Right lobe of liver (tissue), 6 donors: Measurements from ENCODE around the gene COL4A5. TPM values are rescaled to one million over a fixed set of nuclear protein-coding genes. Genes with fewer than 3 reads are reported as not detected.

Experiments used
- ATAC-seq, 4 donors: fragments of 200-7000 bp; cut with Tn5 transposase; one replicate each; pipeline ENCODE4 v1.9.1; 2020; ENCODE audit warnings: mild to moderate bottlenecking in 4 of 4, moderate library complexity in 4 of 4
- DNase-seq, 3 donors: peaks; one replicate each; pipeline ENCODE4 v3.0.0-alpha.2; 2020
- H3K27ac ChIP-seq, 3 donors: fragments of 200-600 bp; one replicate each; pipeline ENCODE4 v1.8.0; 2022
- H3K27me3 ChIP-seq, 2 donors: fragments of 200-600 bp; one replicate each; pipeline ENCODE4 v1.8.0; 2022
- H3K36me3 ChIP-seq, 4 donors: fragments of 200-600 bp; sonication (generic) in 1 of 4; one replicate each; pipeline versions ENCODE4 v1.5.1 to v1.8.0; 2017 to 2022; ENCODE audit warnings: control low read depth in 1 of 4
- H3K4me1 ChIP-seq, 4 donors: fragments of 200-600 bp; sonication (generic) in 1 of 4; one replicate each; pipeline versions ENCODE4 v1.5.1 to v1.8.0; 2017 to 2022; ENCODE audit warnings: control low read depth in 1 of 4
- H3K4me3 ChIP-seq, 3 donors: fragments of 200-600 bp; one replicate each; pipeline ENCODE4 v1.8.0; 2022
- H3K9me3 ChIP-seq, 4 donors: fragments of 200-600 bp; sonication (generic) in 1 of 4; one replicate each; pipeline versions ENCODE4 v1.5.1 to v1.8.0; 2017 to 2022; ENCODE audit warnings: control low read depth in 1 of 4
- POLR2A ChIP-seq: fragments of 450-650 bp; IDR thresholded peaks from one replicate; pipeline ENCODE4 v1.6.1; 2017; ENCODE audit warnings: antibody characterized with exemption, mild to moderate bottlenecking
- WGBS: methylation state at CpG from one replicate; pipeline ENCODE4 v1.1.6; 2018; ENCODE audit warnings: low coverage, low lambda C conversion rate; ENCODE audit not compliant: insufficient coverage; ENCODE audit errors: missing lambda C conversion rate; 5-methylcytosine and 5-hydroxymethylcytosine counted together
- intact Hi-C, 2 donors: fragments of 100-400 bp; cut with DNase I; formaldehyde crosslinking; loops; one replicate each; pipeline versions ENCODE4 v1.11.2 to v1.14.1; 2022
- total RNA-seq, 6 experiments: library from RNA; depleted of rRNA in 2 of 6; stranded (reverse); fragments of >200 nt in 2 of 6; fragmentation: NEBNext Ultra II Directional in 3 of 6; extraction: Animal tissue kit (Norgen Biotek cat#: 25700) in 3 of 6; gene quantifications; one replicate each; pipeline versions ENCODE4 v1.1.0 to v1.2.4, GENCODE V29; 2016 to 2023
- TF ChIP-seq, protein P1 (sequence below), 4 donors: fragments of 200-600 bp in 3 of 4; fragments of 450-650 bp in 1 of 4; IDR thresholded peaks; one replicate each; pipeline versions ENCODE4 v1.5.1 to v1.8.0; 2016 to 2022; ENCODE audit warnings: antibody characterized with exemption in 4 of 4, mild to moderate bottlenecking in 2 of 4
- donor health status: DM: no; HTN: yes; CAD: no.
- donor health status: DM: no; HTN: no; CAD: no.
- donor health status: DM: no; HTN: no; CAD: no.
- donor health status: DM: no; HTN: yes; CAD: no.
- donor health status: DM: no; HTN: yes; CAD: no.

The COL4A5 gene
- total RNA-seq, 6 experiments from 2014 or later: 0.65 to 4.0 (median 1.6) TPM

GRCh38 chrX:108442901-108443464 lies 3.3 kb downstream of the COL4A5 start:
- Histone ChIP-seq H3K27me3 (no peaks in the 10 kb centered on the region), H3K4me1 (no peaks in the 10 kb centered on the region), H3K9me3 (no peaks in the 10 kb centered on the region), H3K27ac (no peak overlapping the region), H3K4me3 (no peak overlapping the region), H3K36me3 (no peaks in the 10 kb centered on the region)
- 47% methylated on average over 2 of the region's 2 CpGs for WGBS
- TF ChIP-seq, protein P1, sequence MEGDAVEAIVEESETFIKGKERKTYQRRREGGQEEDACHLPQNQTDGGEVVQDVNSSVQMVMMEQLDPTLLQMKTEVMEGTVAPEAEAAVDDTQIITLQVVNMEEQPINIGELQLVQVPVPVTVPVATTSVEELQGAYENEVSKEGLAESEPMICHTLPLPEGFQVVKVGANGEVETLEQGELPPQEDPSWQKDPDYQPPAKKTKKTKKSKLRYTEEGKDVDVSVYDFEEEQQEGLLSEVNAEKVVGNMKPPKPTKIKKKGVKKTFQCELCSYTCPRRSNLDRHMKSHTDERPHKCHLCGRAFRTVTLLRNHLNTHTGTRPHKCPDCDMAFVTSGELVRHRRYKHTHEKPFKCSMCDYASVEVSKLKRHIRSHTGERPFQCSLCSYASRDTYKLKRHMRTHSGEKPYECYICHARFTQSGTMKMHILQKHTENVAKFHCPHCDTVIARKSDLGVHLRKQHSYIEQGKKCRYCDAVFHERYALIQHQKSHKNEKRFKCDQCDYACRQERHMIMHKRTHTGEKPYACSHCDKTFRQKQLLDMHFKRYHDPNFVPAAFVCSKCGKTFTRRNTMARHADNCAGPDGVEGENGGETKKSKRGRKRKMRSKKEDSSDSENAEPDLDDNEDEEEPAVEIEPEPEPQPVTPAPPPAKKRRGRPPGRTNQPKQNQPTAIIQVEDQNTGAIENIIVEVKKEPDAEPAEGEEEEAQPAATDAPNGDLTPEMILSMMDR (IDR thresholded peaks at IDR 0.05): no peak
- TF ChIP-seq POLR2A: no peak
- intact Hi-C loops: no loop called here
- DNase-seq (no peak), ATAC-seq (no peak)

DNA sequence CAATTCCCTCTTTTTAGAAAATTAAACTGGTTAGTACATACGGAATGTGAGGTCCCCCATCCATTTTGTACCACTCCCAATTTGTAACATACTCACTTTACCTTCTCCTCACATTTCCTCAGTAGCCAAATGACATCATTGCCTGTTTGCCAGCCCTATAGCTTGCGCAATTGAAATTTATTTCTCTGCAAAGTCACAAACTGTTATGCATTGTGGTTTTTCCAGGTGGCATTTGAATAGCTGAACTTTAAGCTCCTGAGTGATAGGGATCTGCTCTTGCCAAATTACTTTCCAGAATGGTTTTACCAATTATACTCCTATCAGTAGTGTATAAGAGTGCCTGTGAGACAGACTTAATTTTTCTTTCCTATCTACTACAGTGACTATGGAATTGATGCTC lies 7.7 kb downstream of the COL4A5 start:
- Histone ChIP-seq H3K9me3 (no peaks in the 10 kb centered on the region), H3K4me3 (no peak overlapping the region), H3K4me1 (no peaks in the 10 kb centered on the region), H3K27ac (no peak overlapping the region), H3K27me3 (no peaks in the 10 kb centered on the region), H3K36me3 (no peaks in the 10 kb centered on the region)
- no peak for ATAC-seq
- 53% methylated on average over 2 of the region's 2 CpGs for WGBS
- DNase-seq: no peak
- intact Hi-C loops: no loop called here
- TF ChIP-seq, protein P1 (IDR thresholded peaks at IDR 0.05): no peak
- no peak for TF ChIP-seq POLR2A

- TF ChIP-seq, protein P1 (IDR thresholded peaks at IDR 0.05): no peak
- no peak for TF ChIP-seq POLR2A
- intact Hi-C loops: no loop called here
- no peak for DNase-seq
- Histone ChIP-seq H3K27ac (no peak overlapping the region), H3K4me3 (no peak overlapping the region), H3K9me3 (peaks cover 0 to 3% (median 0%) of the 10 kb centered on the region in 4 donors), H3K4me1 (no peaks in the 10 kb centered on the region), H3K27me3 (peaks cover 0 to 7% of the 10 kb centered on the region in 2 donors), H3K36me3 (no peaks in the 10 kb centered on the region)
- ATAC-seq: no peak
- WGBS: 42% methylated on average over 3 of the region's 3 CpGs
These were observed 14.2 kb downstream of the COL4A5 start for GRCh38 chrX:108453841-108454240.

- no peak for TF ChIP-seq POLR2A
- TF ChIP-seq, protein P1 (IDR thresholded peaks at IDR 0.05): no peak
- intact Hi-C loops: no loop called here
- Histone ChIP-seq H3K27ac (no peak overlapping the region), H3K36me3 (no peaks in the 10 kb centered on the region), H3K9me3 (peaks cover 0 to 3% (median 0%) of the 10 kb centered on the region in 4 donors), H3K27me3 (peaks cover 0 to 7% of the 10 kb centered on the region in 2 donors), H3K4me1 (no peaks in the 10 kb centered on the region), H3K4me3 (no peak overlapping the region)
- ATAC-seq: no peak
- no peak for DNase-seq
- 26% methylated on average over 4 of the region's 4 CpGs for whole genome bisulfite sequencing
These were observed 17.4 kb downstream of the COL4A5 start for GRCh38 chrX:108456971-108457477.
